HCT116 (cell line): ENCODE data around the gene YWHAG. TPM values are rescaled to one million over a fixed set of nuclear protein-coding genes. Genes with fewer than 3 reads are reported as not detected.

Experiments used
- ATAC-seq: fragments of 200-7000 bp; cut with Tn5 transposase; 2 replicates; pipeline ENCODE4 v1.9.1; 2020; ENCODE audit warnings: mild to moderate bottlenecking, moderate library complexity
- BruUV-seq: library from RNA; stranded (reverse); fragments of 400-500 nt; replicated peaks from 2 replicates; lab custom pipeline; 2021; lab: Mats Ljungman, UMichigan
- CTCF ChIA-PET: fragments of 300-600 bp; sonication (Branson Sonifier 250); formaldehyde crosslinking; loops from one replicate; lab custom pipeline; 2021; ENCODE audit warnings: antibody characterized with exemption; lab: Charles Lee
- POLR2A ChIA-PET: fragments of 300-600, 350-600 bp; sonication (Branson Sonifier 250); formaldehyde crosslinking; loops from one replicate; lab custom pipeline; 2021; ENCODE audit warnings: antibody characterized with exemption; lab: Charles Lee
- RAD21 ChIA-PET, 2 experiments: fragments of 300-600 bp; sonication (Branson Sonifier 250); formaldehyde crosslinking; loops; one replicate each; lab custom pipeline; 2023; ENCODE audit warnings: low total read pairs in 2 of 2; ENCODE audit not compliant: uncharacterized antibody in 2 of 2, unreplicated experiment in 2 of 2, low non-redundant PET in 1 of 2; lab: Charles Lee
- DNase-seq: peaks from one replicate; pipeline ENCODE4 v3.0.0-alpha.2; 2010; ENCODE audit warnings: low read depth, low spot score
- H2AFZ ChIP-seq: fragments of 200-600 bp; shearing (Covaris generic), sonication (generic); 2 replicates; pipeline ENCODE4 v1.6.1; 2017; ENCODE audit warnings: low read depth, mixed run types, mixed read lengths, antibody characterized with exemption, low read length; ENCODE audit not compliant: poor library complexity, severe bottlenecking
- H3K27ac ChIP-seq: 2 replicates; pipeline ENCODE4 v1.5.1; 2012; ENCODE audit warnings: low read depth, low read length
- H3K27me3 ChIP-seq: fragments of 200-600 bp; sonication (generic); 2 replicates; pipeline ENCODE4 v1.6.1; 2016; ENCODE audit warnings: mixed run types, low read length, mixed read lengths; ENCODE audit not compliant: insufficient read depth
- H3K36me3 ChIP-seq, 2 experiments: fragments of 200-500 bp in 1 of 2; fragments of 200-600 bp in 1 of 2; sonication (Bioruptor generic) in 1 of 2; sonication (generic) in 1 of 2; 2 replicates each; pipeline versions ENCODE4 v1.5.1 to v1.6.1; 2014 to 2016; ENCODE audit warnings: low read length in 2 of 2, inconsistent platforms in 1 of 2, mixed read lengths in 1 of 2, mixed run types in 1 of 2; ENCODE audit not compliant: insufficient read depth in 2 of 2, control insufficient read depth in 1 of 2
- H3K4me1 ChIP-seq, 2 experiments: fragments of 200-600 bp in 1 of 2; sonication (generic) in 1 of 2; 2 replicates each; pipeline versions ENCODE4 v1.5.1 to v1.6.1; 2012 to 2017; ENCODE audit warnings: low read length in 2 of 2, inconsistent platforms in 1 of 2, mild to moderate bottlenecking in 1 of 2, mixed read lengths in 1 of 2, mixed run types in 1 of 2, moderate library complexity in 1 of 2; ENCODE audit not compliant: insufficient read depth in 2 of 2, control insufficient read depth in 1 of 2
- H3K4me2 ChIP-seq: fragments of 200-600 bp; sonication (generic); 2 replicates; pipeline ENCODE4 v1.6.1; 2017; ENCODE audit warnings: mixed run types, low read length, mixed read lengths
- H3K4me3 ChIP-seq, 2 experiments: fragments of 200-600 bp in 1 of 2; sonication (generic) in 1 of 2; replicated peaks in 1 of 2; 2 replicates each; pipeline ENCODE4 v1.5.1; 2011 to 2016; ENCODE audit warnings: low read length in 2 of 2, control low read depth in 1 of 2, low read depth in 1 of 2, mild to moderate bottlenecking in 1 of 2, mixed read lengths in 1 of 2, mixed run types in 1 of 2
- H3K79me2 ChIP-seq: fragments of 200-600 bp; sonication (generic); 2 replicates; pipeline ENCODE4 v1.6.1; 2017; ENCODE audit warnings: mild to moderate bottlenecking, mixed run types, low read length, moderate library complexity, mixed read lengths; ENCODE audit not compliant: insufficient read depth
- H3K9ac ChIP-seq: fragments of 200-600 bp; sonication (generic); 2 replicates; pipeline ENCODE4 v1.6.1; 2016; ENCODE audit warnings: low read length, mixed read lengths
- H3K9me2 ChIP-seq: fragments of 200-600 bp; sonication (generic), shearing (Covaris generic); 2 replicates; pipeline ENCODE4 v1.6.1; 2017; ENCODE audit warnings: mixed run types, mild to moderate bottlenecking, moderate library complexity; ENCODE audit not compliant: insufficient read depth
- H3K9me3 ChIP-seq, 2 experiments: fragments of 200-500 bp in 1 of 2; fragments of 200-600 bp in 1 of 2; sonication (Bioruptor generic) in 1 of 2; sonication (generic) in 1 of 2; 2 replicates each; pipeline ENCODE4 v1.6.1; 2014 to 2017; ENCODE audit warnings: low read length in 2 of 2, mixed read lengths in 2 of 2, inconsistent platforms in 1 of 2, low read depth in 1 of 2, mild to moderate bottlenecking in 1 of 2, mixed run types in 1 of 2, moderate library complexity in 1 of 2; ENCODE audit not compliant: control insufficient read depth in 1 of 2, insufficient read depth in 1 of 2
- H4K20me1 ChIP-seq: fragments of 200-600 bp; sonication (generic), shearing (Covaris generic); 2 replicates; pipeline ENCODE4 v1.6.1; 2017; ENCODE audit warnings: mixed run types, mild to moderate bottlenecking, moderate library complexity; ENCODE audit not compliant: insufficient read depth
- CEBPB ChIP-seq: IDR thresholded peaks from 2 replicates; pipeline ENCODE4 v1.6.1; 2012; ENCODE audit warnings: low read depth
- ELF1 ChIP-seq: IDR thresholded peaks from 2 replicates; pipeline ENCODE4 v1.6.1; 2012; ENCODE audit warnings: low read depth, borderline replicate concordance
- EZH2 ChIP-seq: fragments of 200-600 bp; sonication (generic); IDR thresholded peaks from 2 replicates; pipeline ENCODE4 v1.6.1; 2017; ENCODE audit warnings: antibody characterized with exemption, mixed run types
- EZH2phosphoT487 ChIP-seq: fragments of 200-600 bp; IDR thresholded peaks from 2 replicates; pipeline ENCODE4 v1.6.1; 2018; ENCODE audit warnings: antibody characterized with exemption, borderline replicate concordance
- FOSL1 ChIP-seq: IDR thresholded peaks from 2 replicates; pipeline ENCODE4 v1.6.1; 2012; ENCODE audit warnings: low read depth
- POLR2A ChIP-seq: IDR thresholded peaks from 2 replicates; pipeline ENCODE4 v1.7.0; 2011; ENCODE audit warnings: borderline replicate concordance; ENCODE audit not compliant: insufficient read depth, insufficient read length; ENCODE audit errors: extremely low read depth
- POLR2AphosphoS5 ChIP-seq: IDR thresholded peaks from 2 replicates; pipeline ENCODE4 v1.6.1; 2011; ENCODE audit warnings: mild to moderate bottlenecking, low read depth, low read length, moderate library complexity
- SIN3A ChIP-seq: IDR thresholded peaks from 2 replicates; pipeline ENCODE4 v1.6.1; 2012; ENCODE audit warnings: low read depth
- SRF ChIP-seq: IDR thresholded peaks from 2 replicates; pipeline ENCODE4 v1.6.1; 2012; ENCODE audit warnings: low read depth
- TCF7L2 ChIP-seq: IDR thresholded peaks from 2 replicates; pipeline ENCODE4 v1.7.0; 2011; ENCODE audit warnings: borderline replicate concordance, inconsistent platforms; ENCODE audit not compliant: insufficient read depth, insufficient read length; ENCODE audit errors: extremely low read depth
- YY1 ChIP-seq: IDR thresholded peaks from 2 replicates; pipeline ENCODE4 v1.6.1; 2011; ENCODE audit warnings: low read length, low read depth, moderate library complexity, mild to moderate bottlenecking; ENCODE audit not compliant: insufficient replicate concordance; ENCODE audit errors: extremely low read depth
- ZFX ChIP-seq: fragments of 450-650 bp; IDR thresholded peaks from 2 replicates; pipeline ENCODE4 v1.6.1; 2017
- intact Hi-C: fragments of 100-400 bp; cut with micrococcal nuclease; formaldehyde crosslinking; loops from 2 replicates; pipeline ENCODE4 v1.10.0; 2022
- total RNA-seq: library from RNA; stranded (reverse); gene quantifications from one replicate; pipeline ENCODE4 v1.2.1, GENCODE V29; 2021; ENCODE audit not compliant: unreplicated experiment
- TF ChIP-seq, protein P1 (sequence below), 3 experiments: fragments of 200-600 bp in 1 of 3; sonication (generic) in 1 of 3; IDR thresholded peaks in 2 of 3; conservative IDR thresholded peaks in 1 of 3; 2 replicates each; pipeline ENCODE4 v1.5.1; 2012 to 2017; ENCODE audit warnings: low read depth in 2 of 3, low read length in 2 of 3, antibody characterized with exemption in 1 of 3, borderline replicate concordance in 1 of 3, control low read depth in 1 of 3, mild to moderate bottlenecking in 1 of 3, mixed read lengths in 1 of 3, mixed run types in 1 of 3, moderate library complexity in 1 of 3; ENCODE audit not compliant: insufficient read depth in 1 of 3
- TF ChIP-seq, protein P2 (sequence below): IDR thresholded peaks from 2 replicates; pipeline ENCODE4 v1.6.1; 2011; ENCODE audit warnings: mild to moderate bottlenecking, low read length, moderate library complexity; ENCODE audit not compliant: insufficient replicate concordance; ENCODE audit errors: extremely low read depth
- TF ChIP-seq, protein P3 (sequence below): IDR thresholded peaks from 2 replicates; pipeline ENCODE4 v1.6.1; 2012

The YWHAG gene
- total RNA-seq, 1 experiment from 2014 or later, result 170 TPM

DNA sequence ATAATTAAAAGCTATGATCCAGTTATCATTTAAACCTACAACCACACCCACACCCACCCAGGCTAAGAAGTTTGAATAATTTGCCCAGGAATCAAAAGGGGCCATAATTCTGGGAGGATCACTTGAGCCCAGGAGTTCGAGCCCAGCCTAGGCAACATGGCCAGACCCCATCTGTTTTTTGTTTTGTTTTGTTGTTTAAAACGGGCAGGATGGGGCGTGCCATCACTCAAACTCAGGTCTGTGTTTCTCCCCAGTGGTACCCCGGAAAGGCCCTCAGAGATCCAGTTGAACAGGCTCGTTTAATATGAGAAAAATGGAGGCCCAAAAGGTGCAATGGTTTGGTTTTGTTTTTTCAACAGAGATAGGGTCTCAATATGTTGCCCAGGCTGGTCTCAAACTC lies 33.0 kb downstream of the YWHAG start:
- ChIA-PET RAD21 (no interaction called here), POLR2A (no interaction called here), CTCF (no interaction called here)
- H3K27ac ChIP-seq, result no peak overlapping the region
- BruUV-seq, result no TSS peak
- ATAC-seq (no peak), DNase-seq (no peak)
- no peak overlapping the region for H3K4me2 ChIP-seq
- H3K4me1 ChIP-seq, result no peaks in the 10 kb centered on the region
- TF ChIP-seq, protein P1, sequence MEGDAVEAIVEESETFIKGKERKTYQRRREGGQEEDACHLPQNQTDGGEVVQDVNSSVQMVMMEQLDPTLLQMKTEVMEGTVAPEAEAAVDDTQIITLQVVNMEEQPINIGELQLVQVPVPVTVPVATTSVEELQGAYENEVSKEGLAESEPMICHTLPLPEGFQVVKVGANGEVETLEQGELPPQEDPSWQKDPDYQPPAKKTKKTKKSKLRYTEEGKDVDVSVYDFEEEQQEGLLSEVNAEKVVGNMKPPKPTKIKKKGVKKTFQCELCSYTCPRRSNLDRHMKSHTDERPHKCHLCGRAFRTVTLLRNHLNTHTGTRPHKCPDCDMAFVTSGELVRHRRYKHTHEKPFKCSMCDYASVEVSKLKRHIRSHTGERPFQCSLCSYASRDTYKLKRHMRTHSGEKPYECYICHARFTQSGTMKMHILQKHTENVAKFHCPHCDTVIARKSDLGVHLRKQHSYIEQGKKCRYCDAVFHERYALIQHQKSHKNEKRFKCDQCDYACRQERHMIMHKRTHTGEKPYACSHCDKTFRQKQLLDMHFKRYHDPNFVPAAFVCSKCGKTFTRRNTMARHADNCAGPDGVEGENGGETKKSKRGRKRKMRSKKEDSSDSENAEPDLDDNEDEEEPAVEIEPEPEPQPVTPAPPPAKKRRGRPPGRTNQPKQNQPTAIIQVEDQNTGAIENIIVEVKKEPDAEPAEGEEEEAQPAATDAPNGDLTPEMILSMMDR (IDR thresholded peaks at IDR 0.05 in 2 of 3, conservative IDR thresholded peaks at IDR 0.05 in 1 of 3; ENCODE audit: borderline replicate concordance in 1 of 3, insufficient read depth in 1 of 3, low read depth in 2 of 3, low read length in 2 of 3), result no peak
- no peak for TF ChIP-seq POLR2AphosphoS5
- no peak for TF ChIP-seq EZH2
- no peak for TF ChIP-seq EZH2phosphoT487
- TF ChIP-seq SIN3A, result no peak
- no peak for TF ChIP-seq ZFX
- no peak for TF ChIP-seq FOSL1
- TF ChIP-seq, protein P2, sequence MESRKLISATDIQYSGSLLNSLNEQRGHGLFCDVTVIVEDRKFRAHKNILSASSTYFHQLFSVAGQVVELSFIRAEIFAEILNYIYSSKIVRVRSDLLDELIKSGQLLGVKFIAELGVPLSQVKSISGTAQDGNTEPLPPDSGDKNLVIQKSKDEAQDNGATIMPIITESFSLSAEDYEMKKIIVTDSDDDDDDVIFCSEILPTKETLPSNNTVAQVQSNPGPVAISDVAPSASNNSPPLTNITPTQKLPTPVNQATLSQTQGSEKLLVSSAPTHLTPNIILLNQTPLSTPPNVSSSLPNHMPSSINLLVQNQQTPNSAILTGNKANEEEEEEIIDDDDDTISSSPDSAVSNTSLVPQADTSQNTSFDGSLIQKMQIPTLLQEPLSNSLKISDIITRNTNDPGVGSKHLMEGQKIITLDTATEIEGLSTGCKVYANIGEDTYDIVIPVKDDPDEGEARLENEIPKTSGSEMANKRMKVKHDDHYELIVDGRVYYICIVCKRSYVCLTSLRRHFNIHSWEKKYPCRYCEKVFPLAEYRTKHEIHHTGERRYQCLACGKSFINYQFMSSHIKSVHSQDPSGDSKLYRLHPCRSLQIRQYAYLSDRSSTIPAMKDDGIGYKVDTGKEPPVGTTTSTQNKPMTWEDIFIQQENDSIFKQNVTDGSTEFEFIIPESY, result no peak
- no peak for TF ChIP-seq YY1
- TF ChIP-seq, protein P3, sequence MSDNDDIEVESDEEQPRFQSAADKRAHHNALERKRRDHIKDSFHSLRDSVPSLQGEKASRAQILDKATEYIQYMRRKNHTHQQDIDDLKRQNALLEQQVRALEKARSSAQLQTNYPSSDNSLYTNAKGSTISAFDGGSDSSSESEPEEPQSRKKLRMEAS, result no peak
- TF ChIP-seq POLR2A, result no peak
- TF ChIP-seq TCF7L2, result no peak
- no peak for TF ChIP-seq ELF1
- TF ChIP-seq SRF, result no peak
- no peak for TF ChIP-seq CEBPB
- no peaks in the 10 kb centered on the region for H3K27me3 ChIP-seq
- H3K4me3 ChIP-seq, result no peak overlapping the region
- H3K9me3 ChIP-seq, result no peaks in the 10 kb centered on the region
- intact Hi-C loops, result no loop called here
- peaks cover 83% of the 10 kb centered on the region for H3K79me2 ChIP-seq
- H3K36me3 ChIP-seq, result peaks cover 28 to 54% of the 10 kb centered on the region in 2 experiments
- no peak overlapping the region for H2AFZ ChIP-seq
- peaks cover 28% of the 10 kb centered on the region; the same call in 1 of the 2 replicates for H4K20me1 ChIP-seq
- H3K9me2 ChIP-seq, result no peaks in the 10 kb centered on the region
- no peak overlapping the region for H3K9ac ChIP-seq
